ENCODE measurements around the gene RHBDL2. TPM values are rescaled to one million over a fixed set of nuclear protein-coding genes. Genes with fewer than 3 reads are reported as not detected.
"Not testable (repeated sequence)": the region's sequence is repeated elsewhere in the genome, so short reads cannot be mapped to it uniquely, and the experiment has no call there.

RHBDL2 gene
- total RNA-seq: 0.14 TPM
- long read RNA-seq: 0 reads

- ATAC-seq (peak; percentile 85), DNase-seq (ENCODE audit: missing footprints) (peak; percentile 72)
- intact Hi-C loops (cut with DNase I): no loop called here
These were observed at the start of gene RHBDL2 for GRCh38 chr1:38941527-38942019. TSS of gene RHBDL2 (minus strand) at chr1:38941830. CDS start at chr1:38919212, 22,618 bp downstream.

- ATAC-seq (peak; percentile 99), DNase-seq (ENCODE audit: missing footprints) (peak; percentile 99)
- intact Hi-C loops (cut with DNase I): loop anchor here (5.0 kb wide), 3 partner anchors 36 to 134 kb away; partner anchors contain the start of genes MYCBP, NDUFS5 and RRAGC
These were observed 49.4 kb upstream of the RHBDL2 start, which contains the start of gene AKIRIN1 for GRCh38 chr1:38990738-38991637. TSS of gene AKIRIN1 (plus strand) at chr1:38991276. CDS start at chr1:38991381, 105 bp downstream.

GRCh38 chr1:38990386-38990737 lies 48.7 kb upstream of the RHBDL2 start:
- intact Hi-C loops (cut with DNase I): loop anchor here (5.0 kb wide), 3 partner anchors 37 to 133 kb away; partner anchors contain the start of genes MYCBP, NDUFS5 and RRAGC

GRCh38 chr1:38989979-38990378 lies 48.3 kb upstream of the RHBDL2 start:
- DNase-seq (ENCODE audit: missing footprints) (no peak), ATAC-seq (no peak)
- intact Hi-C loops (cut with DNase I): loop anchor here (5.0 kb wide), 3 partner anchors 37 to 133 kb away; partner anchors contain the start of genes MYCBP, NDUFS5 and RRAGC

More at GRCh38 chr1:38990386-38990737, 48.7 kb upstream of the RHBDL2 start:
- no peak for ATAC-seq
- no peak for DNase-seq (ENCODE audit: missing footprints)

GRCh38 chr1:38979380-38979779 lies 37.8 kb upstream of the RHBDL2 start:
- DNase-seq (ENCODE audit: missing footprints); ATAC-seq; intact Hi-C loops (cut with DNase I): not testable (repeated sequence)

GRCh38 chr1:38978245-38978542 lies 36.6 kb upstream of the RHBDL2 start:
- intact Hi-C loops (cut with DNase I); DNase-seq (ENCODE audit: missing footprints); ATAC-seq: not testable (repeated sequence)

- DNase-seq (ENCODE audit: missing footprints); intact Hi-C loops (cut with DNase I); ATAC-seq: not testable (repeated sequence)
These were observed 36.0 kb upstream of the RHBDL2 start for GRCh38 chr1:38977399-38978244.

GRCh38 chr1:38973659-38974437 lies 32.2 kb upstream of the RHBDL2 start:
- intact Hi-C loops (cut with DNase I): no loop called here
- DNase-seq (ENCODE audit: missing footprints) (no peak), ATAC-seq (peak; percentile 74)

GRCh38 chr1:38973145-38973544 lies 31.5 kb upstream of the RHBDL2 start:
- DNase-seq (ENCODE audit: missing footprints); intact Hi-C loops (cut with DNase I); ATAC-seq: not testable (repeated sequence)

- DNase-seq (ENCODE audit: missing footprints) (no peak), ATAC-seq (no peak)
- intact Hi-C loops (cut with DNase I): no loop called here
These were observed 22.5 kb upstream of the RHBDL2 start for GRCh38 chr1:38964140-38964548.

- intact Hi-C loops (cut with DNase I): no loop called here
- DNase-seq (ENCODE audit: missing footprints) (no peak), ATAC-seq (no peak)
These were observed 20.9 kb upstream of the RHBDL2 start for GRCh38 chr1:38962560-38962959.

- DNase-seq (ENCODE audit: missing footprints) (no peak), ATAC-seq (no peak)
- intact Hi-C loops (cut with DNase I): no loop called here
These were observed 20.5 kb upstream of the RHBDL2 start for GRCh38 chr1:38962113-38962512.

GRCh38 chr1:38958967-38959366 lies 17.3 kb upstream of the RHBDL2 start:
- no peak for DNase-seq (ENCODE audit: missing footprints)
- ATAC-seq: no peak
- intact Hi-C loops (cut with DNase I): no loop called here

GRCh38 chr1:38953433-38953860 lies 11.8 kb upstream of the RHBDL2 start:
- no peak for DNase-seq (ENCODE audit: missing footprints)

GRCh38 chr1:38950553-38950952 lies 8.9 kb upstream of the RHBDL2 start:
- intact Hi-C loops (cut with DNase I): no loop called here
- ATAC-seq: no peak
- DNase-seq (ENCODE audit: missing footprints): no peak

More at GRCh38 chr1:38953433-38953860, 11.8 kb upstream of the RHBDL2 start:
- no peak for ATAC-seq
- intact Hi-C loops (cut with DNase I): no loop called here

GRCh38 chr1:38944547-38944946 lies 2.9 kb upstream of the RHBDL2 start:
- intact Hi-C loops (cut with DNase I): no loop called here
- no peak for DNase-seq (ENCODE audit: missing footprints)
- ATAC-seq: no peak

GRCh38 chr1:38942664-38943428 lies 1.2 kb upstream of the RHBDL2 start:
- DNase-seq (ENCODE audit: missing footprints): no peak
- no peak for ATAC-seq
- intact Hi-C loops (cut with DNase I): no loop called here

- intact Hi-C loops (cut with DNase I): no loop called here
- ATAC-seq (no peak), DNase-seq (ENCODE audit: missing footprints) (no peak)
These were observed 537 bp downstream of the RHBDL2 start for GRCh38 chr1:38941093-38941492.

All from Right ventricle myocardium inferior (tissue), 1 donor.